Right lobe of liver (tissue), 6 donors: ENCODE results near the gene CLOCK. TPM values are rescaled to one million over a fixed set of nuclear protein-coding genes. Genes with fewer than 3 reads are reported as not detected.

Experiments
- ATAC-seq, 4 donors: fragments of 200-7000 bp; cut with Tn5 transposase; one replicate each; pipeline ENCODE4 v1.9.1; 2020; ENCODE audit warnings: mild to moderate bottlenecking in 4 of 4, moderate library complexity in 4 of 4
- DNase-seq, 3 donors: peaks; one replicate each; pipeline ENCODE4 v3.0.0-alpha.2; 2020
- H3K27ac ChIP-seq, 3 donors: fragments of 200-600 bp; one replicate each; pipeline ENCODE4 v1.8.0; 2022
- H3K27me3 ChIP-seq, 2 donors: fragments of 200-600 bp; one replicate each; pipeline ENCODE4 v1.8.0; 2022
- H3K36me3 ChIP-seq, 4 donors: fragments of 200-600 bp; sonication (generic) in 1 of 4; one replicate each; pipeline versions ENCODE4 v1.5.1 to v1.8.0; 2017 to 2022; ENCODE audit warnings: control low read depth in 1 of 4
- H3K4me1 ChIP-seq, 4 donors: fragments of 200-600 bp; sonication (generic) in 1 of 4; one replicate each; pipeline versions ENCODE4 v1.5.1 to v1.8.0; 2017 to 2022; ENCODE audit warnings: control low read depth in 1 of 4
- H3K4me3 ChIP-seq, 3 donors: fragments of 200-600 bp; one replicate each; pipeline ENCODE4 v1.8.0; 2022
- H3K9me3 ChIP-seq, 4 donors: fragments of 200-600 bp; sonication (generic) in 1 of 4; one replicate each; pipeline versions ENCODE4 v1.5.1 to v1.8.0; 2017 to 2022; ENCODE audit warnings: control low read depth in 1 of 4
- CTCF ChIP-seq, 4 donors: fragments of 200-600 bp in 3 of 4; fragments of 450-650 bp in 1 of 4; IDR thresholded peaks; one replicate each; pipeline versions ENCODE4 v1.5.1 to v1.8.0; 2016 to 2022; ENCODE audit warnings: antibody characterized with exemption in 4 of 4, mild to moderate bottlenecking in 2 of 4
- POLR2A ChIP-seq: fragments of 450-650 bp; IDR thresholded peaks from one replicate; pipeline ENCODE4 v1.6.1; 2017; ENCODE audit warnings: antibody characterized with exemption, mild to moderate bottlenecking
- whole genome bisulfite sequencing: methylation state at CpG from one replicate; pipeline ENCODE4 v1.1.6; 2018; ENCODE audit warnings: low coverage, low lambda C conversion rate; ENCODE audit not compliant: insufficient coverage; ENCODE audit errors: missing lambda C conversion rate; 5-methylcytosine and 5-hydroxymethylcytosine counted together
- intact Hi-C, 2 donors: fragments of 100-400 bp; cut with DNase I; formaldehyde crosslinking; loops; one replicate each; pipeline versions ENCODE4 v1.11.2 to v1.14.1; 2022
- total RNA-seq, 6 experiments: library from RNA; depleted of rRNA in 2 of 6; stranded (reverse); fragments of >200 nt in 2 of 6; fragmentation: NEBNext Ultra II Directional in 3 of 6; extraction: Animal tissue kit (Norgen Biotek cat#: 25700) in 3 of 6; gene quantifications; one replicate each; pipeline versions ENCODE4 v1.1.0 to v1.2.4, GENCODE V29; 2016 to 2023
- donor health status: DM: no; HTN: yes; CAD: no.
- donor health status: DM: no; HTN: no; CAD: no.
- donor health status: DM: no; HTN: no; CAD: no.
- donor health status: DM: no; HTN: yes; CAD: no.
- donor health status: DM: no; HTN: yes; CAD: no.

The CLOCK gene
- total RNA-seq, 6 experiments from 2014 or later = 11.1 to 17.3 (median 12.9) TPM

- ATAC-seq = no peak
- Histone ChIP-seq H3K27me3 (no peaks in the 10 kb centered on the region), H3K4me1 (peaks cover 0 to 14% (median 3%) of the 10 kb centered on the region in 4 donors), H3K9me3 (no peaks in the 10 kb centered on the region), H3K36me3 (no peaks in the 10 kb centered on the region), H3K4me3 (no peak overlapping the region), H3K27ac (peak overlapping the region in 2 of 3 donors; percentile 98 to 99)
- DNase-seq = no peak
- TF ChIP-seq CTCF (IDR thresholded peaks at IDR 0.05) (no peak), POLR2A (no peak)
- intact Hi-C loops = no loop called here
- 41% methylated on average over 4 of the region's 4 CpGs for WGBS
Observed at GRCh38 chr4:55547918-55548317, 1.2 kb upstream of the CLOCK start.

GRCh38 chr4:55547466-55547770 is 709 bp upstream of the CLOCK start:
- H3K27ac ChIP-seq = peak overlapping the region; percentile 97 to 99 (median 98)
- 1% methylated on average over 10 of the region's 10 CpGs for WGBS
- no peaks in the 10 kb centered on the region for H3K9me3 ChIP-seq
- peak overlapping the region; percentile 88 to 95 (median 93) for H3K4me3 ChIP-seq
- no peaks in the 10 kb centered on the region for H3K27me3 ChIP-seq
- no peak for DNase-seq
- peaks cover 0 to 14% (median 3%) of the 10 kb centered on the region in 4 donors for H3K4me1 ChIP-seq
- intact Hi-C loops = no loop called here
- no peaks in the 10 kb centered on the region for H3K36me3 ChIP-seq
- TF ChIP-seq POLR2A = no peak
- no peak for ATAC-seq

GRCh38 chr4:55546506-55546755 is 278 bp downstream of the CLOCK start:
- no peak for TF ChIP-seq CTCF (IDR thresholded peaks at IDR 0.05)
- TF ChIP-seq POLR2A = no peak
- H3K9me3 ChIP-seq = no peaks in the 10 kb centered on the region
- peaks cover 0 to 14% (median 3%) of the 10 kb centered on the region in 4 donors for H3K4me1 ChIP-seq
- intact Hi-C loops = no loop called here
- no peak for DNase-seq
- H3K36me3 ChIP-seq = no peaks in the 10 kb centered on the region
- H3K4me3 ChIP-seq = peak overlapping the region; percentile 88 to 95 (median 93)
- peak; percentile 78 to 86 (median 82) for ATAC-seq
- WGBS = no CpG with 5 or more reads among the region's 16 CpGs
- H3K27me3 ChIP-seq = no peaks in the 10 kb centered on the region
- H3K27ac ChIP-seq = peak overlapping the region; percentile 97 to 99 (median 98)

GRCh38 chr4:55545641-55546505 is 836 bp downstream of the CLOCK start:
- H3K36me3 ChIP-seq = no peaks in the 10 kb centered on the region
- TF ChIP-seq CTCF (IDR thresholded peaks at IDR 0.05) (no peak), POLR2A (peak; percentile 28)
- ATAC-seq = peak; percentile 69 to 84 (median 81)
- peak overlapping the region; percentile 88 to 95 (median 93) for H3K4me3 ChIP-seq
- DNase-seq = peak; percentile 87 to 92 (median 91)
- 0% methylated on average over 14 of the region's 87 CpGs for WGBS
- H3K4me1 ChIP-seq = peaks cover 0 to 14% (median 3%) of the 10 kb centered on the region in 4 donors
- H3K27me3 ChIP-seq = no peaks in the 10 kb centered on the region
- H3K27ac ChIP-seq = peak overlapping the region; percentile 97 to 99 (median 98)
- intact Hi-C loops = no loop called here
- H3K9me3 ChIP-seq = no peaks in the 10 kb centered on the region

- 3% methylated on average over 6 of the region's 6 CpGs for WGBS
- intact Hi-C loops = no loop called here
- no peak for TF ChIP-seq POLR2A
- TF ChIP-seq CTCF (IDR thresholded peaks at IDR 0.05) = no peak
- ATAC-seq = no peak
- Histone ChIP-seq H3K27ac (peak overlapping the region in 2 of 3 donors; percentile 97 to 98), H3K4me3 (peak overlapping the region; percentile 88 to 95 (median 93)), H3K4me1 (peaks cover 0 to 14% (median 3%) of the 10 kb centered on the region in 4 donors), H3K9me3 (no peaks in the 10 kb centered on the region), H3K36me3 (no peaks in the 10 kb centered on the region), H3K27me3 (no peaks in the 10 kb centered on the region)
- no peak for DNase-seq
Observed at GRCh38 chr4:55545151-55545550, 1.6 kb downstream of the CLOCK start.
